Hepatocyte (in vitro differentiated cells): ENCODE results near the gene ARHGAP30. TPM values are rescaled to one million over a fixed set of nuclear protein-coding genes. Genes with fewer than 3 reads are reported as not detected.
A peak's percentile ranks its signal among the peaks of the same experiment; 100 is the strongest.

Source experiments
- DNase-seq: peaks from one replicate; pipeline ENCODE4 v3.0.0-alpha.2; 2016; ENCODE audit warnings: low spot score
- H2AFZ ChIP-seq: fragments of 200-600 bp; sonication (generic); 2 replicates; pipeline ENCODE4 v1.6.0; 2016; ENCODE audit warnings: antibody characterized with exemption, mild to moderate bottlenecking
- H3K27ac ChIP-seq: fragments of 200-600 bp; sonication (generic); 2 replicates; pipeline ENCODE4 v1.5.1; 2016; ENCODE audit warnings: mild to moderate bottlenecking
- H3K27me3 ChIP-seq: fragments of 200-600 bp; sonication (generic); 2 replicates; pipeline ENCODE4 v1.6.1; 2016
- H3K36me3 ChIP-seq: fragments of 200-600 bp; sonication (generic); replicated peaks from 2 replicates; pipeline ENCODE4 v1.5.1; 2016; ENCODE audit warnings: low read depth; ENCODE audit not compliant: insufficient read depth
- H3K4me1 ChIP-seq: fragments of 200-600 bp; sonication (generic); 2 replicates; pipeline ENCODE4 v1.5.1; 2016; ENCODE audit warnings: mild to moderate bottlenecking, moderate library complexity; ENCODE audit not compliant: insufficient read depth
- H3K4me2 ChIP-seq: fragments of 200-600 bp; sonication (generic); 2 replicates; pipeline ENCODE4 v1.6.0; 2016
- H3K4me3 ChIP-seq: fragments of 200-600 bp; sonication (generic); 2 replicates; pipeline ENCODE4 v1.5.1; 2016; ENCODE audit warnings: mild to moderate bottlenecking
- H3K79me2 ChIP-seq: fragments of 200-600 bp; sonication (generic); 2 replicates; pipeline ENCODE4 v1.6.0; 2017; ENCODE audit warnings: mild to moderate bottlenecking
- H3K9me2 ChIP-seq: fragments of 200-600 bp; sonication (generic); replicated peaks from 2 replicates; pipeline ENCODE4 v1.6.0; 2017; ENCODE audit warnings: mild to moderate bottlenecking; ENCODE audit not compliant: insufficient read depth
- H3K9me3 ChIP-seq: fragments of 200-600 bp; sonication (generic); 2 replicates; pipeline ENCODE4 v1.5.1; 2016; ENCODE audit warnings: low read depth, mild to moderate bottlenecking
- H4K20me1 ChIP-seq: fragments of 200-600 bp; sonication (generic); 2 replicates; pipeline ENCODE4 v1.6.0; 2016; ENCODE audit warnings: mild to moderate bottlenecking; ENCODE audit not compliant: insufficient read depth, poor library complexity, severe bottlenecking
- CTCF ChIP-seq: fragments of 200-600 bp; sonication (generic); IDR thresholded peaks from 2 replicates; pipeline ENCODE4 v1.5.1; 2016; ENCODE audit warnings: antibody characterized with exemption, mild to moderate bottlenecking; ENCODE audit not compliant: poor library complexity
- EZH2 ChIP-seq: fragments of 200-600 bp; sonication (generic); IDR thresholded peaks from 2 replicates; pipeline ENCODE4 v1.6.1; 2016; ENCODE audit warnings: antibody characterized with exemption, mild to moderate bottlenecking, borderline replicate concordance
- EZH2phosphoT487 ChIP-seq: fragments of 200-600 bp; sonication (generic); IDR thresholded peaks from one replicate; pipeline ENCODE4 v1.6.1; 2018; ENCODE audit warnings: antibody characterized with exemption, mild to moderate bottlenecking, low read depth, moderate library complexity; ENCODE audit not compliant: unreplicated experiment, severe bottlenecking
- WGBS: methylation state at CpG from one replicate; pipeline ENCODE4 v1.1.6; 2016; ENCODE audit warnings: low lambda C conversion rate; ENCODE audit errors: missing lambda C conversion rate; 5-methylcytosine and 5-hydroxymethylcytosine counted together
- polyA plus RNA-seq: library from polyadenylated mRNA; unstranded; fragments of >200 nt; fragmentation: Nextera tagmentation; extraction: Ambion mirVana; gene quantifications from 2 replicates; pipeline ENCODE4 v1.2.1, GENCODE V29; 2016
- total RNA-seq: library from RNA; depleted of rRNA; stranded (reverse); fragments of >200 nt; gene quantifications from 2 replicates; pipeline ENCODE4 v1.2.3, GENCODE V29; 2014

ARHGAP30 gene
- total and polyA plus RNA-seq, 2 experiments from 2014 or later: 0.80 to 1.7 TPM

GRCh38 chr1:161048949-161049722, 20.6 kb downstream of the ARHGAP30 start:
- Histone ChIP-seq H3K4me2 (no peak overlapping the region), H3K9me3 (peaks cover 7% of the 10 kb centered on the region), H3K79me2 (peaks cover 7% of the 10 kb centered on the region), H3K27ac (no peak overlapping the region), H3K27me3 (no peaks in the 10 kb centered on the region), H3K36me3 (no peaks in the 10 kb centered on the region), H3K4me3 (no peak overlapping the region), H2AFZ (no peak overlapping the region), H4K20me1 (no peaks in the 10 kb centered on the region), H3K4me1 (peaks cover 7% of the 10 kb centered on the region), H3K9me2 (no peaks in the 10 kb centered on the region)
- 97% methylated on average over 5 of the region's 5 CpGs for WGBS
- no peak for TF ChIP-seq EZH2phosphoT487
- TF ChIP-seq EZH2: no peak
- TF ChIP-seq CTCF: no peak
- DNase-seq: no peak

DNA sequence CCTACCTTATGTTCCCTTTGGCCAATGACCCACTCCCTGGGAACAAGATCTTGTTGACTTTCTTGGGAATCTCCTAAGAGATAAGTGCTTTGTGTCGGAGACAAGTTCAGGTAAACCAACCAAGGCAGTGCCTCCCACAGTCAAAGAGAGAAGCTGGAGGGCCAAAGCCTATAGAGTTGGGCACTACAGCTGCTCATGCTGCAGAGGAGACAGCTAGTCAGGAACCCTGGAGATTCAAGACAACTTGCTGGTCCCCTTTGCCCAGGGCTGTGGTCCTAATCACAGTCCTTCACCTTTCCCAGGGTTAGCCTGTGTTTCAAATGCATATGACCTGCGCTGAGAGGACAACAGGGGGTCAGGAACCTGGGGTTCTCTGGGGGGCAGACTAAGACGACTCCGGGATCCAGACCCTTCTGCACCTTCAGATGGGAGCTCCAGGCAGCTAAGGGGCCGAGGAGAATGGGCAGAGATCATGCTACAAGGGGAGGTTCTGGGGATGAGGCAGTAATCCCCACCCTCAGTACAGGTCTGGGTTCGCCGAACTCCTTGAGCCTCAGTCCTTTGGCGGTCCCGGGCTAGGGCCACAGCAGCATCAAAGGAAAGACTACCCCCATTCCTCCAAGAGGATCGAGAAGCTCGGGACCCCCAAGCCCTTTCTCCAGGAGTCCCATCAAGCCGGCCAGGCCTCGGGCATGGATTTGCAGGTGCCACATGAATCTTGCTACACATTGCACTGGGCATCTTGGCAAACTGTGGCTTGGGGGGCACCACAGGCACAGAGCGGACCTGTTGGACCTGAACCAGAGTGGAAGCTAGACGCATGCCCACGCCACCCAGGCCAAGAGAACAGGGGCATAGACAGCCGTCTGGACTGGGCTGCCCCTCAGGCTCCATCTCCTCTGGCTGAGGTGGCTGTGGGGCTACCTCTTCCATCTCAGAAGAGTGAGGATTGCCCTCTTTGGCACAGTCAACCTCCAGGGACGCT, 22.0 kb downstream of the ARHGAP30 start:
- 94% methylated on average over 18 of the region's 18 CpGs for WGBS
- H3K36me3 ChIP-seq: no peaks in the 10 kb centered on the region
- peaks cover 21% of the 10 kb centered on the region for H3K79me2 ChIP-seq
- no peak for DNase-seq
- TF ChIP-seq EZH2: no peak
- no peak for TF ChIP-seq EZH2phosphoT487
- TF ChIP-seq CTCF: no peak
- no peaks in the 10 kb centered on the region for H3K27me3 ChIP-seq
- H3K27ac ChIP-seq: no peak overlapping the region
- H3K9me3 ChIP-seq: peaks cover 7% of the 10 kb centered on the region
- H3K4me3 ChIP-seq: no peak overlapping the region
- H3K9me2 ChIP-seq: no peaks in the 10 kb centered on the region
- no peak overlapping the region for H3K4me2 ChIP-seq
- H2AFZ ChIP-seq: no peak overlapping the region
- H4K20me1 ChIP-seq: no peaks in the 10 kb centered on the region
- peaks cover 10% of the 10 kb centered on the region for H3K4me1 ChIP-seq

DNA sequence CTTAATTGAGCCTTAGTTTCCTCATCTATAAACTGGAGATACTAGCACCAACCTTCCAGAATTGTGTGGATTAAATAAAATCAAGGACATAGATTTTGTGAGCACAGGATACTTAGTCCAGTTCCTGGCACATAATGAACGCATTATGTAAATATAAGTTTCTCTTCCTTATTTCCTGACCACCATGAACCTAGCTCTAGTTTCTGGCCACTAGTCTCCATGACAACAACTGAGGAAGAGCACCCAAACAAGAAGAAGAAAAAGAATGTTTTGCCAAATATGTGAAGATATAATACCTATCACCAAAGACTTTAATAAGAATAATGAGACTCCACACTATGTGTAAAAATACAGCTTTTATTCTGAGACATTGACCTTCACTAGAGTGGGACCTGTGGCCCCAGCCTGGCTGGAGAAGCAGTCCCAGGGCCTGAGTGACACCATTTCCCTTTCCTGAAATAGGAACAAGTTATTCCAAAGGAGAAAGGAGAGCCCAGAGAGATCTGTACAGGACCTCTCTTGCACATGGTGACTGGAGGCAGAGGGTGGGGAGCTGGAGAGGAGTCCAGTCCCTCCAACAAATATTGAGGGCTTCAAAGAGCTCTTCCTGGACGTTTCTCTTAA, 23.0 kb downstream of the ARHGAP30 start:
- TF ChIP-seq EZH2 (no peak), EZH2phosphoT487 (no peak), CTCF (no peak)
- no peak for DNase-seq
- 84% methylated on average over 2 of the region's 2 CpGs for WGBS
- peak overlapping the region; percentile 78 for H3K4me2 ChIP-seq
- peak overlapping the region; percentile 95 for H3K27ac ChIP-seq
- no peaks in the 10 kb centered on the region for H3K27me3 ChIP-seq
- peaks cover 7% of the 10 kb centered on the region for H3K9me3 ChIP-seq
- peak overlapping the region; percentile 15 for H2AFZ ChIP-seq
- peak overlapping the region; percentile 37 for H3K4me3 ChIP-seq
- H4K20me1 ChIP-seq: no peaks in the 10 kb centered on the region
- peaks cover 10% of the 10 kb centered on the region for H3K4me1 ChIP-seq
- H3K79me2 ChIP-seq: peaks cover 25% of the 10 kb centered on the region
- H3K9me2 ChIP-seq: no peaks in the 10 kb centered on the region
- H3K36me3 ChIP-seq: no peaks in the 10 kb centered on the region
